AG20443 (cell line): Measurements from ENCODE around the gene TMEM11.

Experiments used
- DNase-seq: peaks from one replicate; pipeline ENCODE4 v3.0.0; 2012; ENCODE audit warnings: low spot score, mixed read lengths

TMEM11 gene

GRCh38 chr17:21184570-21184969, 29.4 kb downstream of the TMEM11 start:
- no peak for DNase-seq

DNA sequence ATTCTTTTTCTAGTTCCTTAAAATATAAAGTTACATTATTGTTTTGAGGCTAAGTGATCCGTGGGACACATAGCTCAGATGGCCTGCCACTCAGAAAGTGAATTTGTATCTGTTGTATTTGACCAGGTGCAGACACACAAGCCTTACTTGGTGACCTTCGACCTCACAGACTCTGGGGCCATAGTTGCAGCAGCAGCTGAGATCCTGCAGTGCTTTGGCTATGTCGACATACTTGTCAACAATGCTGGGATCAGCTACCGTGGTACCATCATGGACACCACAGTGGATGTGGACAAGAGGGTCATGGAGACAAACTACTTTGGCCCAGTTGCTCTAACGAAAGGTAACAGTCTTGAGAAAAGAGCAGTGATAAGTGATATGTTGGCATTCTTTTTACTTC, 30.5 kb downstream of the TMEM11 start:
- no peak for DNase-seq

GRCh38 chr17:21177854-21178600, 35.9 kb downstream of the TMEM11 start:
- DNase-seq: peak; percentile 2

DNA sequence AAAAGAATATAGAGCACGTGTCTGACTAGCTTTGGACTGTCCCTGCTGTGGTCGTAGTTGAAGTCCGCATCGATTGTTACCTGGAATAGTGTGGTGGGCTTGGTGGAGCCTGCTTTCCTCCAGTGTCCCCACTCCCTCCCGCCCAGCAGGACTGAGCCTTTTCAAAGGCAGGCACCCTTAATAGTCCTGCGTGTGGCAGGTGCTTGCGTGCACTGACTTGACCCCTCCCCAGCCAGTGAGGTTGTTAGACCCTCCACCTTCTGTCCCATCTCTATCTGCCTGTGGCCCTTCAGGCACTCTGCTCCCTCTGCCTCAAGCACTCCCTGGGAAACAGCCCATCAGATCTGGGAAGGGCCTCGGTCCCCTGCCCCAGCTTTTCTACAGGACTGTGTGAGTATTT, 36.6 kb downstream of the TMEM11 start:
- DNase-seq: peak; percentile 3

- DNase-seq: peak; percentile 2
Measured at GRCh38 chr17:21176773-21177395, 37.1 kb downstream of the TMEM11 start.

DNA sequence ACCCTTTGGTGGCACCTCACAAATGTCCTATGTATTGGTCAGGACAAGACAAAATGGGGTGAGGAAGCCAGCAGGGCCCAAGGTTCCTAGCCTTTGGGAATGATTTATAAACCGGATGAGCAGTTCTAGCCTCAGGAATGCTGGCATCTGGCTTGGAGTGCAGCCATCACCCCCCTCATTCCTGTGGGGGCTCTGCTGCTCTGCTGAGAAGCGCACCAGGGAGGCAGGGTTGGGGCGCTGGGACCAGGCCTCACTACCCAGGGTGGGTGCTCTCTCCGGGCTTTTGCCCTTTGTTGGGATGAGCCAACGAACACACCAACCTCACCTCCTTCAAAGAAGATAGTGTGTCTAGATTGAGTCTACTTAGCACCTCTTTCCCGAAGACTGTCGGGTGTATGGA, 39.2 kb downstream of the TMEM11 start:
- DNase-seq: peak; percentile 74

GRCh38 chr17:21174186-21174585, 39.8 kb downstream of the TMEM11 start:
- no peak for DNase-seq

GRCh38 chr17:21173543-21173942, 40.4 kb downstream of the TMEM11 start:
- no peak for DNase-seq

DNA sequence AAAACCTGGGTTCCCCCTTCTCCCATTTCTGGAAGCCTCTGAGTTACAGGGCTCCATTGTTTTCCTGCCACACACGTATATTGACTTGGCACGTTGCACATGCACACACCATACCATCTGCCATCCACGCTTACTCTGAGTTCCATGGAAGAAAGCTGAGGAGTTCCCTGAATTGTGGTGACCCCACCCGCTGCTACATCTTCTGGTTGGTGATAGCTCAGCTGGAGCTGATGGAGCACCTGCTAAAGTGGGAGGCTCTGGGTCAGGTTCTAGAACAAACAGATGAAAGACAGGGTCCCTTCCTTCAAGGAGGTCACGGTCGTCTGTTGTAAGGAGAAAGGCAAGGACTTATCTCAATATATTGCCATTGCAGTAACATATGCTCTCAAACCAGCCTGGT, 41.1 kb downstream of the TMEM11 start:
- DNase-seq: no peak

DNA sequence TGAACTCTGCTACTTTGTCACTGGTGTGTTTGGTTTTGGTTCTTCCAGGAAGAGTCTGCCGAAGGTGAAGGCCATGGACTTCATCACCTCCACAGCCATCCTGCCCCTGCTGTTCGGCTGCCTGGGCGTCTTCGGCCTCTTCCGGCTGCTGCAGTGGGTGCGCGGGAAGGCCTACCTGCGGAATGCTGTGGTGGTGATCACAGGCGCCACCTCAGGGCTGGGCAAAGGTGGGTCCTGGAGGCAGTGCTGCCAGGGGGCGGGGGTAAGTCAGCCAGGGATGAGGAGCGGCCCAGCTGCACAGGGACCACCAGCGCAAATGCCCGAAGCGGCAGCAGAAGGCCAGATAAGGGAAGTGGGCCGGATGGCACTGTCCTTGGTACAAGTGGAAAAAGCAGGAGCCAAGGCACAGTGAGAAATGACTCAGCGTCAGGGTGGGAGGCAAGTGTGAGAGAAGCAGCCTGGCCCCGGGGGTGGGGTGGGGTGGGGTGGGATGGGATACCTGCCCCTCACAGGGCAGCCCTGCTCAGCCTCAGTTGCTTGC, 41.9 kb downstream of the TMEM11 start:
- no peak for DNase-seq

DNA sequence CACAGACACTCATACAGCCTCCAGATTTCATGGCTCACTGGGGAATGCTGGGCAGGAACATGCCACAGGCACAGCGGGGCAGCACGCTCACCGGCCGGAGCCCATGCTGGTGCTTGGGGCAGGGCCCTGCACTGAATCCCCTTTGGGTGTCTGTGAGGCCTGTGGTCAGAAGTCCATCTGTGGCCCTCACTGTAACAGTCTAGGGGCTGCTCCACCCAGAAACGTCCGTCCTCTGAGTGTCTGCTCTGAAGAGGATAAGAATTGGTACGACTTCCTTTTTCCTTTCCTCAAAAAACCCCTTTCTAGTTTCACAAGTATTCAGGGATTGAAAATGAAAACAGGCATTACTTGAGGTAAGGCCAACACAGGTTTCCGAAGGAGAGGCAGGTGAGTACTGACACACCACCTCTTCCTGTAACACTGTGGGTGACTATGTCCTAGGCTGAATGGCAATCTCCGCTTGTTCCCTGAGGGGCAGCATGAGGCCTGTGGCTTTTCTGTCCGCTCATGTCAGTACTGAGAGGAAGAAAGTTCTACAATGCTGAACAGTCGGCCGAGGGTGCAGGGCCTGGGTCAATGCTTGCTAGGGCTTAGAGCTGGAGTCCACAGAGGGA, 42.5 kb downstream of the TMEM11 start:
- DNase-seq: peak; percentile 7

- no peak for DNase-seq
Measured at GRCh38 chr17:21170809-21171208, 43.2 kb downstream of the TMEM11 start.

DNA sequence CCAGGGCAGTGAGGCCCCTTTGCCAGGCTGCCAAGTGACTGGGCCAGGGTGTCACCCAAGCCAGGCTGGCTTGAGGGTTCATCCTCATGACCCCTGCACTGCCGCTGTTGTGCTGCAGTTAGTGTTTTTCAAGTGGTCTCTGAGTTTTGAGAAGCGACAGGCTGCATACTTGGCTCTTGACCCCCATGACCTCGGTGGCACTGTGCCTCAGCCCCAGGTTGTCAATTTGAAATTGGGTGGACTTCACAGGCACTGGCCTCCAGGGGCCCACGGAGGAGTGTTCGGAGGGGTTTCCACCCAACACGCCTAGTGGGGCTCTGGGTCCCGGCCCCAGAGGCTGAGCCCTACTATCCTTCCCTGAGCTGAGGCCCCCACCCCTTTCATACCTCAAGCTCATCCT, 44.5 kb downstream of the TMEM11 start:
- no peak for DNase-seq

DNA sequence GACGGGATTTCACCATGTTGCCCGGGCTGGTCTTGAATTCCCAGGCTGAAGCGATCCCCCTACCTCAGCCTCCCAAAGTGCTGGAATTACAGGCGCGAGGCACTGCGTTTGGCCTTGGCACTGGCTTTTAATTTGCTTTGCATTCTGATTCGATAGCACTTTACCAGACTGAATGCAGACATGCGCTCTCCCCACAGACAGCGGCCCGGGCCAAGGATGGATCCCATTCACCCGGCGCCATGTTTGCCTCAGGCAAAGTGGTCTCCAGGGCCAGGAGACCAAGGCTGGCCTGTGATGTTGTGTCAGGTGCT, 45.5 kb downstream of the TMEM11 start:
- DNase-seq: no peak

DNA sequence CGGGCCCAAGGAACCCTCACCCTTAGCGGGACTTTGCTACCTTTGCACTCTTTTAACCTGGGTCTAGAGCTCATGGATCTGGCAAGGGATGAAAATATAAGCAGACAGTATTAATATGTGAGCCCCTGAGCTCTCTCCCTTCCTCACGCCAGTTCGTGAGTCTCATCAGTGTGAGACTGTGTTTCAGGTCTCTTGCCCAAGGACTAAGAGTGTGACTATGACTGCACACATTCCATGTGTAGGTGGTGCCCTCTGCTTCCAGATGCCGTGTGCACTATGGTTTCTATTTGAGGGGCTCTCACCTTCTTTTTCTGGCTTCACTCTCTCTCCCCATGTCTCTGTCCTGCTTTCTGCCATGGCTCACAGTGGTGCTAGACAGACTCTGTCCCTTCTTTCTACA, 46.7 kb downstream of the TMEM11 start:
- DNase-seq: peak; percentile 73

- DNase-seq: peak; percentile 57
Measured at GRCh38 chr17:21166595-21167210, 47.3 kb downstream of the TMEM11 start.

DNA sequence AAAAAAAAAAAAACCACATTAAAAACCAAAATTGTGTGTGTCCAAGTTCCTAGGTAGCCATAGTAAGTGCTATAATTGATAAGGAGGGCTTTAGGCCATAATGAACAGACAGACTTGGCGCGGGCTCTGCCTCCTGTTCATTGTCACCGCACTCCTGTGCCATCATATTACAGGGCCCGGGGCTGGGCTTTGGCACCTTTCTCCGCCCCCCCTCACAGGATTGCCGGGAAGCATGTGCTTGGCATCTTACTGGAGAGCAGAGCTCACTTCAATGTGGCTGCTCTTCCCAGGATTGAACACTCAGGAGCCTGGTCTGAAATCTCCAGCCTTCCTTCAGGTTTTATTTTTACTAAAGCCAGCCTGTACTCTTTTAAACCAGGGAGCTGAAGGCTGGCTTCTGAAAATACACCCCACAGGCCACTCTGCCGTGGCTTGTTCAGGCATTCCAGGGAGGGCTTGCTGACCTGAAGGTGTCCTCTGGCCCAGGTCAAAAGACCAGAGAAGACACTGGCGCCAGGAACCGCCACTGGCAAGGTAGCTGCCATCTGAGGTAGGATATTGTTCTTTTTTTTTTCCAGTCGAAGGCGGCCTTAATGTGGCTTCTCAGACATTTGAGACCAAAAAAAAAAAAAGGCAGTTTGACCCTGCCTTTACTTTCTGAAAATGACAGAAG, 47.9 kb downstream of the TMEM11 start:
- DNase-seq: no peak

DNA sequence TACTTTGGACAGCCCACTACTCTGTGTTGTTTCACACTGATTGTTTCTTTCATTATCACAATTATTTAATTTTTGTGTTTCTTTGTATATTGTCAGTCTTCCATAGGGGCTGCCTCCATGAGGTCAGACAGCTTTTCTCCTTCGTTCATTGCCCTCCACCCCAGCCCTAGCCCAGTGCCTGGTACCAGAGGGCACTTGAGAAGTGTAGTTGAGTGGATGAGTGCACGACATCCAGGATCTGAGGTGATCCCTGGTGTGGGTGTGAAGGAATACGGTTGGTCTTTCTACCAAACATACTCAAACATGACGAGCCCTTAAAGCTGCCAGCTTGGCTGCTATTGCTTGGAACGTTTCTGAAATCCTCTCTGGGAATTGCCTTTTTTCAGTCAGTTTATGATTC, 49.3 kb downstream of the TMEM11 start:
- DNase-seq: no peak

- DNase-seq: no peak
Measured at GRCh38 chr17:21164216-21164615, 49.7 kb downstream of the TMEM11 start.

- DNase-seq: no peak
Measured at GRCh38 chr17:21163101-21163500, 50.9 kb downstream of the TMEM11 start.

DNA sequence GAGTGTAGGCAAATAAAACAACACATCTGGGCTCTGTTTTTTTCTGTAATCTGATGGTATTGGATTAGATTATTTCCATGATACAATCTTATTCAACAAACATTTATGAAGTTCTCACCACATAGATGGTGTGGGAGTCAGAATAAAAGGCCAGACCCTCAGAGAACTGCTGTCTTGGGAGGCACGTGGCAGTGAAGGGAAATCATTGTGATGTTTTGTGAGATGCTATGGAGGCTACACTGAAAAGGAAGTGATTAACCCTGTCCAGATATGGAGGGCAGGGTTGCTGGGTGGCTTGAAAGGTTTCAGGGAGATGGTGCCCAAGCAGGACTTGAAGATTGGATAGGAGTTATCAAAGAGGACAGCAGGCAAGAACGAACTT, 51.6 kb downstream of the TMEM11 start:
- DNase-seq: no peak
